HG03139 (cell line): ENCODE results near the gene MYO7B.

Experiments used
- ATAC-seq: cut with Tn5 transposase; IDR thresholded peaks from one replicate; pipeline ENCODE4 v1.9.1; 2021; ENCODE audit not compliant: unreplicated experiment

MYO7B gene

DNA sequence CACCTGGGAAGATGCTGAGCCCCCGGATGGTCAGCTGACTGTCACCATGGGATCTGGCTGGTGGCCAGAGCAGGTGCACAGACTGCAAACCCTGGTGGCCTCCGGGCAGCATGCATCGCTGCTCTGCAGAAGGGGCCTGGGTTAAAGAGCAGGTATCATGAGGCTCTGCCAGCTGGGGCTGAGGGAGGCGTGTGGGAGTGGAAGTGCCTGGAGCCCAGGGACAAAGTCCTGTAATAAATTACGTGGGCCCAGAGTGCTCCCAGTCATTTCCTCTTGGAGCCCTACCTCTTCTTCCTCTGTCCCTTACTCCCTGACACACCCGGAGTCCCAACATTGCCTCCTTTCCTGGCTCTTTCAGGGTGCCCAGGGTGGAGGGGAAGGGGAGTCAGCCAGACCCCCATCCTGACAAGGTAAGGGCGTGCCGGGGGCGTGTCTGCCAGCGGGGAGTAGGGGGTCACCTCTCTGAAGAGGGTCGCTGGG lies at the start of gene MYO7B:
Gene MYO7B, plus strand, starts transcription at position 262 of the 480 bp plus-strand sequence. CDS start 24,040 bp downstream, outside the sequence.
- no peak for ATAC-seq

DNA sequence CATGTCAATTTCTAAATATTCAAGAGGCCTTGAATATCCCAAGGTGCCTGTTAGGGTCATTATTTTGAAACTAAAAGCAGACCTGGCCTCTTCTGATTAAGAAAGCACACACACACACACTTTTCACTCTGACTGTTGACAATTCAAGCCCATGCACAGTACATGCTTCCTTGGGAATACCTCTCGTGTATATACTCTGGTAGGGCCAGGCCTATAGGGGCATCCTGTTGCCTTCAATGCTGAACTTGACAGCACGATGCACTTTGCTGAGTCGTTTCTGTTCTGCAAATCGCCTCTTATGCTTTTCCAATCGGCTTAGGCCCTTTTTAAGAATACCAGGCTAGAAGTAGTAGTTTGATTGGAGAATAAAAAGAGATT lies 49.8 kb upstream of the MYO7B start:
- ATAC-seq = no peak

- ATAC-seq = no peak
Observed at GRCh38 chr2:127486247-127487058, 49.0 kb upstream of the MYO7B start.

DNA sequence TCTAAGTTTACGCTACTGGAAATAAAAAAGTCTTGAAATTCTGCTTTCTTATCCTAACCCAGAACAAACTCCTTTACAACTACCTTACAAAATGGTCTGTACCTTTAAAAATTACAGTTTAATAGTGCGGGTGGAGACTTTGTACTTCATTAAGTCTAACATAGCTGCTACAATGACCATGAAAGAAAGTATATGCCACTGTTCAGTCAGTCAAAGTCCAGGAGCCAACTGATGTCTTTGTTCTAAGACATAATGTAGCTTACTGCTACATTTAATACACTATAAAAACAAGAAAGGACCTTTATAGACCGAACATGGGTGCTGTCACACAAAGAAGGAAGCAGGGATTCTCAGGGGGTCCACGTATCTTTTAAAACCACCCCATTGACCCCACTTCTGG lies 45.2 kb upstream of the MYO7B start:
- no peak for ATAC-seq

DNA sequence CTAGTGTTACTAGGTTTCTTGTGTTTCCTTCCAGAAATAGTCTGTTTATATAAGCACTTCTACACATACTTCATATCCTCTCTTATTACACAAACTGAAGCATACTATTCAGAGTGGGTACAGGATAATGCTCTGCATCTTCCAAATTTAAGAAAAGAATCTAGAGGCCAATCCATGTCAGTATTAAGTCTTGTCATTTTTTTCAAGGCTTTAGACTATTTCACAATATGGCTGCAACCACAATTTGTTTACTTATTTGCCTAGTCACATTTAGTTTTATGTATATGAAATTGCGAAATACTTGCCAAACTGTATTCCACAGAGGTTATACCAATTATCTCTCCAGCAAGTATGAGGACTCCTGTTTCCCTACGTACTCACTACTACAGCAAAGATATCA lies 37.1 kb upstream of the MYO7B start:
- no peak for ATAC-seq

- ATAC-seq = no peak
Observed at GRCh38 chr2:127503491-127503890, 32.0 kb upstream of the MYO7B start.

DNA sequence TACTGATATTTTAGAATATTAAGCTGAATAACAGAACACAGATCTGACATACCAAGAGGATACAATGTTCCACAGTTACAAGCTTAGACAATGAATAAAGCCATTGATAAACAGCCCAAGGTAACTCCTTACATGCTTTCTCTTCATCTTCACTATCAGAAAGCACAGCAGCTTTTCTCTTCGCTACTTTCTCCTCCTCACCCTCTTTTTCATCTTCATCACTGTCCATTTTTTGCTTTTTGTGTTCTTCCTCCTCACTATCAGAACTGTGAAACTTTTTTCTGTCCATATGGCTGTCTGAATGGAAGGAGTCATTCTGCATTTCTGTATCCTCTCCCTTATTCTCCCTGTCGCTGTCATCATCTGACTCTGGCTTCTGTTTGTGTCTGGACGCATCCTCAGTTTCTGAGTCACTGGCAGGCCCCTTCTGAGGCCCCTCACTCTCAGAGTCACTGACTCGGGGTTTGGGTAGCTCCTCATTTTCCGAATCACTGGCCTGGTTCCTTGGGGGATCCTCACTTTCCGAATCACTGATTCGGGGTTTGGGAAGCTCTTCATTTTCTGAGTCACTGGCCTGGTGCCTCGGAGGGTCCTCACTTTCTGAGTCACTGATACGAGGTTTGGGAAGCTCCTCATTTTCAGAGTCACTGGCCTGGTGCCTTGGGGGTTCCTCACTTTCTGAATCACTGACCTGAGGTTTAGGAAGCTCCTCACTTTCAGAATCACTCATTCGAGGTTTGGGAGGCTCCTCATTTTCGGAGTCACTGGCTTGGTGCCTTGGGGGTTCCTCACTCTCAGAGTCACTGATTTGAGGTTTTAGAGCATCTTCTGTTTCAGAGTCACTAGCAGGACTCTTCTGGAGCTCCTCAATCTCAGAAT lies 30.7 kb upstream of the MYO7B start:
- ATAC-seq = no peak

DNA sequence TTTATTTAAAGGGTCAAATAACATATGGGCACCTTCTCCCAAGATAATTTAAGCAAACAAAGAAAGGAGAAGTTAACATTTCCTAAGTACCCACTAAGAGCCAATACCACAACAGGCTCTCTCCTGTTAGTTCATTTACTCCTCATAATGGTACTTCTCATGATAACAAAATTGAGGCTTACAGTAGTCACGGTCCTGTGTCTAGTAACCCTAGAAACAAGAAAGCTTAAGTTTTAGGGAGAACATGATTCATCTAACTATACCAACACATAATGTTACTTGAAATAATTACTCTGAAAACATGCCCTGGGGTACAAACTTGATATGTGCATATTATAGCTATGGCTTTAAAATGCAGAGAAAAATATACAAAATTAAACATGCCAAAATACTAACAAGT lies 29.0 kb upstream of the MYO7B start:
- ATAC-seq = no peak

DNA sequence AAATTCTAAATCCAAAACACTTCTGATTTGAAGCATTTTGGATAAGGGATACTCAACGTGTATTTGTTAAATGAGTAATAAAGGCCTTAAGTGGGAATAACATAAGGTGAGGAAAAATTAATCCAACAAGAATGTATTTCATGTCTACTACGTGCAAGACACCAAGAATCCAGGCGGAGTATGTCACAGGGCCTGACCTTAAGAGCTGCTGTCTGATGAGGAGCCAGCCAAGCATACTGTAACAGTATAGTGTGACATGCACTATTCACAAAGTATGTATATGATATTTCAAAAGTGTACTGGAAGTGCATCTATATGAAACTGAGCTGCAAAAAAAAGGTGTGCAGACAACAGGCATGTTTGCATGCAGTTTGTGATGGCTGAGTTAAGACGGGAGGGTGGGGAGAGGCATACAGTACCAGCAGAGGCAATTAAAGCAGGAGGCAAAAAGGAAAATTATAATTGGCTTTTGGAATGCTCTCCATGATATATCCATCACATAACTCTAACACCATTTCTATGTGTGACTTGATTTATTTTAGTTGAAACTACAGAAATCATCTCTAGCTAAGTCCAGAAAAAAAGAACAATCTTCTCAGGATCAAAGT lies 27.4 kb upstream of the MYO7B start:
- no peak for ATAC-seq

GRCh38 chr2:127508631-127509034 lies 26.9 kb upstream of the MYO7B start:
- ATAC-seq = no peak

- ATAC-seq = no peak
Observed at GRCh38 chr2:127510073-127510472, 25.4 kb upstream of the MYO7B start.

DNA sequence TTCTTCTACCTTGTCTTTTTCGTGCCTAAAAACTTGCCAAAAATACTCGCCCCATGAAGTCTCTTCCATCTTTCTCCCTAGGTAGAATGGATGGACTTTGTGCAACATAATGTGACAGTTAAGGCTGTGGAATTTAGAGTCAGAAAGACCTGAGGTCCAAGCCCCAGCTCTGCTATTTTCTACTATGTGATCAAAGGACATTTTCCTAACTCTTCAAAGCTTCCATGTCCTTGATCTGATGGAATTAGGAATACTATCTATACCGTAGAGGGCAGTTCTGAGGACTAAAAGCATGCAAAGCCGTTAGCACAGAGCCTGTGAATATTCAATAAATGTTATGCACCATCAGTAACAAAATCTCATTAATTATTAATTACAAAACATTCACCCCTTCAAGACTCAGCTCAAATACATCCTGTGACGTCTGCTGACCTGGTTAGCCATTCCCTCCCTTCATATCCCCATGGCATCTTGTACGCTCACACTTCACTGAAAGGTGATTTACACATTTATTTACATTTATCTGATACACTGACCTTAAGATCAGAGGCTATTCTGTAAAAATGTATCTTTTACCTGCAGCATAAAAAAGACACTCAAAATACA lies 24.3 kb upstream of the MYO7B start:
- ATAC-seq = no peak

DNA sequence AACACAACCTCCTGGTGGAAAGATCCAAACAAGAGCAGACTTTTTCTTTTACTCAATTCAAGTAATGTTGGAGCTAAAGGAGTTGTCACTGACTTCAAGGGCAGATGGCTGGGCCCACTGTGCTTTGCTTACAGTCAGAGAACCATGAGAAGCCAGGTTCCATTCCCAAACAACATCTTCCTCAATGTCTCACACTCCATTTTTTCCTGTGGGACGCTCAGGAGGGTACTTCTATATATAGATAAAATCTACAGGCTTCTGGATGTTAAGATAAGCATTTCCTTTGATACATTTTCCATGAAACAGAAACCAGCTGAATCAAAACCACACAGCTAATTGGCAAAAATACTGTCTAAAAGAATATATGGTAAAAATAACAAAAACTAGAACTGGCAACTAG lies 23.6 kb upstream of the MYO7B start:
- ATAC-seq = no peak

GRCh38 chr2:127512362-127512761 lies 23.1 kb upstream of the MYO7B start:
- ATAC-seq = no peak

DNA sequence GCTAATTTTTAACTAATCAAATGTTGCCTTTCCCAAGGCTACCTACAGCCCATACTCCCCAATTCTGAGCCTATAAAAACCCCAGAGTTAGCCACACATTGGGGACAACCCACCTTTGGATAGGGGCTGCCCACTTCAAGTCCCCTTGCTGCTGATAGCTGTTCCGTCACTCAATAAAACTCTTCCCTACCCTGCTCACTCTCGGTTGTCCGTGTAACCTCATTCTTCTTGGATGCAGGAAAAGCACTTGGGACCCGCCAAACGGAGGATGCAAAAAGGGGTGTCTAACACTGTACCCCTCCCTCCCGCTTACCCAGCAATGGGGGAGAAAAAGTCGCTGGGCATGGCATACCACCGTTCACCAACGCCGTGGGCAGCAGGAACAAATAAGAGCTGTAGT lies 21.4 kb upstream of the MYO7B start:
- no peak for ATAC-seq

DNA sequence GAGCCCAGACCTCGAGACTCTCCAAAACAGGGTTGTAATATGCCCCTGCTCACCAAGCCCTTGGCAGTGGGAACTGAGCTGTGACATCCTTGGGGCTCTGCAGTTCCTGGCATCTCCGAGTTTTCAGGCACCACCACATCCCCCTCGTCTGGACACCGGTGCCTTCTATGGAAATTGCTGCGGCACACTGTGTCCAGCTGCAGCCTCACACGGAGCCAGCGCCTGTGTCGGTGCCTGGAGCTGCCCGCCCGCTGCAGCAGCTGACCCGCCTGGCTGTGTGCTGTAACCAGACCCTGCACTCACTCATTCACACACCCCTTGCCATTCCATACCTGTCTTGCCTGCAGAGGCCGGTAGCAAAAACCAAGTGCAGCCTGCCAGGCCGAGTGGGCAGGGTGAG lies 21.0 kb upstream of the MYO7B start:
- ATAC-seq = no peak

- no peak for ATAC-seq
Observed at GRCh38 chr2:127515383-127515915, 20.0 kb upstream of the MYO7B start.

DNA sequence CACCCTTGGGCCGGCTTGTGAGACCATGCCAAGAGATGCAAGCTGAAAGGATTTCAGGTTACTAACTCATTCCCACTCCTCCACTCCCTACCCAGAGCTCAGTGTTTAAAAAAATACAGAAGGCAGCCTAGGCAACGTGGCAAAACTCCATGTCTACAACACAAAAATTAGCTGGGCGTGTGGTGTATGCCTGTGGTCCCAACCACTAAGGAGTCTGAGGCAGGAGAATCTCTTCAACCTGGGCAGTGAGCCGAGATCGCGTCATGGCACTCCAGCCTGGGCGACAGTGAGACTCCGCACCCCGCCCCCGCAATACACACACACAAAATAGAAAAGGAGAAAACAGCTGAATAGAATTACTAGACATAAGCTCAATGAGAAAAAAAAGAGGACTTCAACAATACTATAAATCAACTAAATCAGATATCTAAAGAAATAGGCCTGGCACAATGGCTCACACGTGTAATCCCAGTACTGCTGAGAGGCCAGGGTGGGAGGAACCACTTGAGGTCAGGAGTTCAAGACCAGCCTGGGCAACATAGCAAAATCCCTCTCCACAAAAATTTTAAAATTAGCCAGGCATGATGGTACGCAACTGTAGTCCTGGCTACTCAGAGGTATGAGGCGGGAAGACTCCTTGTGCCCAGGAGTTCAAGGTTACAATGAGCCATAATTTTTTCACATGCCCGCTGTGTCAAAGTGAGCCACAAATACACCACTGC lies 19.3 kb upstream of the MYO7B start:
- ATAC-seq = no peak

GRCh38 chr2:127517465-127517864 lies 18.0 kb upstream of the MYO7B start:
- no peak for ATAC-seq

GRCh38 chr2:127520424-127520823 lies 15.1 kb upstream of the MYO7B start:
- ATAC-seq = no peak
